Measurements from ENCODE around the gene F13A1. TPM values are rescaled to one million over a fixed set of nuclear protein-coding genes. Genes with fewer than 3 reads are reported as not detected.
A peak's percentile ranks its signal among the peaks of the same experiment; 100 is the strongest.

The F13A1 gene
- total RNA-seq, 2 donors from 2014 or later = 100 to 494 TPM

GRCh38 chr6:6152060-6152459 is 168.4 kb downstream of the F13A1 start:
- intact Hi-C loops (cut with DNase I) = no loop called here
- DNase-seq (ENCODE audit: low spot score) = no peak

GRCh38 chr6:6148192-6148815 is 172.2 kb downstream of the F13A1 start:
- intact Hi-C loops (cut with DNase I) = no loop called here
- DNase-seq (ENCODE audit: low spot score) = no peak

- intact Hi-C loops (cut with DNase I) = no loop called here
- DNase-seq (ENCODE audit: low spot score) = no peak
These were observed 188.9 kb downstream of the F13A1 start for GRCh38 chr6:6131492-6132109.

DNA sequence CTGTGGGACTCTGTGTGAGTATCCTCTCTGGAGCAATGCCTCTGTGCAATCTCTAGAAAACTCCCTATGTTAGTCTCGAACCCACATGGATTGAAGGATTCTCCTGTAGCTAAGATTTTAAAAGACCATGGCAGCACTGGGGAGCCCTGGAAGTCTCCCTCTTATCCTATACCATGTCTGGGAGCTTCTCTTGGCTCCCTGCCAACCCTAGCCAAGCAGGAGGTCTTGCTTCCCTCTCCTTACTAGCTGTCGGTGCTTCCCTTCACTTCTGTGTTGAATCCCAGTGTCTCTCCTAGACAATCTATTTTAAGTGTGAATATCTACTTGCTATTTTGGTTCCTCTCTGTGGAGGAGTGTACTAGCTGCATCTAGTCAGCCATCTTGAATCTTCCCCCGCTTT is 195.0 kb downstream of the F13A1 start:
- intact Hi-C loops (cut with DNase I) = no loop called here

GRCh38 chr6:6123803-6124202 is 196.7 kb downstream of the F13A1 start:
- DNase-seq (ENCODE audit: low spot score) = no peak
- intact Hi-C loops (cut with DNase I) = no loop called here

More for the DNA sequence above, 195.0 kb downstream of the F13A1 start:
- DNase-seq (ENCODE audit: low spot score) = no peak

DNA sequence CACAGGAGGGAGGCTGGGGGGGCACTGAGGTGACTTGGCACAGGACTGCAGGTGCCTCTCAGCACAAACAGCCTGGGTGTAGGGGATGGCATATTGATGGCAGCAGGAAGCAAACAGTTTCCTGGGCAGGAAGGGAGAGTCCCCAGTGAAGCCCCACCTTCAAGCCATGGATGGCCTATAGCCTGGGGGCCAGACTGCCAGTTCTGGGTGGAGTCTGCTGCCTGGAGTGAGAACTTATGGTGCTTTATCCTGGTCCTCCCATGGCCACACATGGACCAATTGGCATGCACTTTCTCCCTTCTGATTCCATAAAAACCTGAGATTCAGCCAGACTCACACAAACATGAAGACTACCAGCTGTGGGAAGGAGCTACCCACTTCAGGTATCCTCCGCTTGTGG is 198.5 kb downstream of the F13A1 start:
- peak; percentile 52 for DNase-seq (ENCODE audit: low spot score)
- intact Hi-C loops (cut with DNase I) = no loop called here

- intact Hi-C loops (cut with DNase I) = no loop called here
- DNase-seq (ENCODE audit: low spot score) = no peak
These were observed 214.9 kb downstream of the F13A1 start for GRCh38 chr6:6105472-6106036.

Small RNA genes lying within 50 kb of the gene (microRNA-seq; reads per million reads assigned to microRNA genes)
- 0 reads per million in 2 donors for gene MIR5683 (ENCODE audit: borderline microRNAs expressed in 2 of 2)
- gene MIR7853 (ENCODE audit: borderline microRNAs expressed in 2 of 2) = 0 reads per million in 2 donors
